Skeletal muscle satellite cell (primary cell): ENCODE results near the gene RIN1. TPM values are rescaled to one million over a fixed set of nuclear protein-coding genes. Genes with fewer than 3 reads are reported as not detected.
"Not testable (repeated sequence)": the region's sequence is repeated elsewhere in the genome, so short reads cannot be mapped to it uniquely, and the experiment has no call there.

ENCODE experiments used
- H3K27me3 ChIP-seq: 2 replicates; pipeline ENCODE4 v1.7.0; 2013; ENCODE audit warnings: low read length; ENCODE audit not compliant: control insufficient read depth, insufficient read depth
- H3K36me3 ChIP-seq: 2 replicates; pipeline ENCODE4 v1.7.0; 2013; ENCODE audit warnings: mild to moderate bottlenecking, control low read depth, low read length; ENCODE audit not compliant: insufficient read depth
- H3K4me1 ChIP-seq: 2 replicates; pipeline ENCODE4 v1.7.0; 2013; ENCODE audit warnings: low read length; ENCODE audit not compliant: control insufficient read depth, insufficient read depth
- H3K4me2 ChIP-seq: 2 replicates; pipeline ENCODE4 v1.7.0; 2013; ENCODE audit warnings: mild to moderate bottlenecking, low read length
- H3K4me3 ChIP-seq: 2 replicates; pipeline ENCODE4 v1.7.0; 2013; ENCODE audit warnings: low read length
- H3K9ac ChIP-seq: 2 replicates; pipeline ENCODE4 v1.7.0; 2013; ENCODE audit warnings: mild to moderate bottlenecking, low read depth, low read length, moderate library complexity
- H3K9me3 ChIP-seq: replicated peaks from 2 replicates; pipeline ENCODE4 v1.7.0; 2013; ENCODE audit warnings: mild to moderate bottlenecking, control low read depth, low read length
- total RNA-seq: library from RNA; depleted of rRNA; stranded (reverse); fragments of >200 nt; gene quantifications from 2 replicates; pipeline ENCODE4 v1.2.3, GENCODE V29; 2012; rRNA removed

Gene RIN1
- total RNA-seq: 45.1 and 55.7 TPM in 2 replicates

- H3K4me2 ChIP-seq: peak within 1 kb of the TSS; percentile 97
- H3K9me3 ChIP-seq: no peaks in the 10 kb centered on the region
- peak within 1 kb of the TSS; percentile 86 for H3K4me3 ChIP-seq
- no peaks in the 10 kb centered on the region for H3K27me3 ChIP-seq
- peak within 1 kb of the TSS; percentile 96 for H3K9ac ChIP-seq
- H3K36me3 ChIP-seq: peaks cover 57% of the 10 kb centered on the region
- peaks cover 36% of the 10 kb centered on the region for H3K4me1 ChIP-seq
These were observed at the start of gene RIN1 for GRCh38 chr11:66336234-66337102. RIN1 (minus strand) TSS chr11:66336434; CDS start chr11:66336402, 32 bp downstream.

- H3K4me3 ChIP-seq, H3K9me3 ChIP-seq: not testable (repeated sequence)
These were observed 48.1 kb upstream of the RIN1 start for GRCh38 chr11:66384316-66384715.

GRCh38 chr11:66380264-66380663, 44.0 kb upstream of the RIN1 start:
- not testable (repeated sequence) for H3K36me3 ChIP-seq, H3K9me3 ChIP-seq, H3K27me3 ChIP-seq, H3K4me3 ChIP-seq, H3K4me2 ChIP-seq, H3K4me1 ChIP-seq, H3K9ac ChIP-seq

More at GRCh38 chr11:66384316-66384715, 48.1 kb upstream of the RIN1 start:
- not testable (repeated sequence) for H3K4me2 ChIP-seq, H3K27me3 ChIP-seq, H3K36me3 ChIP-seq, H3K4me1 ChIP-seq, H3K9ac ChIP-seq

DNA sequence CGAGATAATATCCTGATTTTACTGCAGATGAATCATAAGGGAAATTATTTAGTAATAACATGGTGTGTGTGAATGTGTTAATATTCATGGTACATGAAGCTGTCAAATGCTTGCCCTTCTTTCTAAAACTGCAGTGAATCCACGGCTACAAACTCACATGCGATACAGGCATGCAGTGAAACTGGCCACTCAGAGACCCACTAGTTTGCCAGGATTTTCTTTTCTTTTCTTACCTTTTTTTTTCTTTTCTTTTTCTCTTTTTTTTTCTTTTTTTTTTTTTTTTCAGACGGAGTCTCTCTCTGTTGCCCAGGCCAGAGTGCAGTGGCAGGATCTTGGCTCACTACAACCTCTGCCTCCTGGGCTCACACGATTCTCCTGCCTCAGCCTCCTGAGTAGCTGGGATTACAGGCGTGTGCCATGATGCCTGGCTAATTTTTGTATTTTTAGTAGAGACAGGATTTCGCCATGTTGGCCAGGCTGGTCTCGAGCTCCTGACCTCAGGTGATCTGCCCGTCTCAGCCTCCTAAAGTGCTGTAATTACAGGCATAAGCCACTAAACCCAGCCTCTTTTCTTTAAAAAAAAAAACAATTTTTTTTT, 37.6 kb upstream of the RIN1 start:
- peaks cover 25% of the 10 kb centered on the region for H3K4me1 ChIP-seq
- H3K4me2 ChIP-seq, H3K9me3 ChIP-seq, H3K9ac ChIP-seq, H3K36me3 ChIP-seq, H3K4me3 ChIP-seq: not testable (repeated sequence)
- H3K27me3 ChIP-seq: peaks cover 28% of the 10 kb centered on the region

DNA sequence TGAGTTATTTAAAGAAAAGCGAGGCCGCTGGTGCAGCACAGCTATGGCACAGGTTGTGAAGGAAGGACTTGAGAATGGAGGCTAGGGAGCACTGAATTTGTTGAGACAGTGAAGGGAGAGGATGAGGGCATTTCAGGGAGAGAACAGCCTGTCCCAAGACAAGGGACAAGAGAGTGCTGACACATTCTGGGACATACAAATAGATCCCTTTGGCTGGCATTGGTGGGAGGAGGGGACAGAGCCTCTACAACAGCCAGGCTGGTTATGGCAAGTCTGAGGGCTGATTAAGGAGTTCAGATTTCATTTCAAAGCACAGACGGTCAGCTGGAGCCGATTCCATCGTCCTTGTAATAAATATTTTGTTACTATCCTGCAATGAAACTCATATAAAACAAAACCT, 37.0 kb upstream of the RIN1 start:
- no peak overlapping the region for H3K4me2 ChIP-seq
- H3K4me3 ChIP-seq: no peak overlapping the region
- H3K4me1 ChIP-seq: peaks cover 25% of the 10 kb centered on the region
- no peaks in the 10 kb centered on the region for H3K9me3 ChIP-seq
- H3K9ac ChIP-seq: no peak overlapping the region
- H3K27me3 ChIP-seq: peaks cover 33% of the 10 kb centered on the region
- no peaks in the 10 kb centered on the region for H3K36me3 ChIP-seq

GRCh38 chr11:66371627-66372415, 35.6 kb upstream of the RIN1 start, which contains the start of gene SLC29A2:
SLC29A2 (minus strand) TSS chr11:66371760; CDS start chr11:66371591, 169 bp downstream.
- H3K4me3 ChIP-seq: peak within 1 kb of the TSS; percentile 58
- peaks cover 39% of the 10 kb centered on the region for H3K27me3 ChIP-seq
- H3K9ac ChIP-seq: no peak within 1 kb of the TSS

DNA sequence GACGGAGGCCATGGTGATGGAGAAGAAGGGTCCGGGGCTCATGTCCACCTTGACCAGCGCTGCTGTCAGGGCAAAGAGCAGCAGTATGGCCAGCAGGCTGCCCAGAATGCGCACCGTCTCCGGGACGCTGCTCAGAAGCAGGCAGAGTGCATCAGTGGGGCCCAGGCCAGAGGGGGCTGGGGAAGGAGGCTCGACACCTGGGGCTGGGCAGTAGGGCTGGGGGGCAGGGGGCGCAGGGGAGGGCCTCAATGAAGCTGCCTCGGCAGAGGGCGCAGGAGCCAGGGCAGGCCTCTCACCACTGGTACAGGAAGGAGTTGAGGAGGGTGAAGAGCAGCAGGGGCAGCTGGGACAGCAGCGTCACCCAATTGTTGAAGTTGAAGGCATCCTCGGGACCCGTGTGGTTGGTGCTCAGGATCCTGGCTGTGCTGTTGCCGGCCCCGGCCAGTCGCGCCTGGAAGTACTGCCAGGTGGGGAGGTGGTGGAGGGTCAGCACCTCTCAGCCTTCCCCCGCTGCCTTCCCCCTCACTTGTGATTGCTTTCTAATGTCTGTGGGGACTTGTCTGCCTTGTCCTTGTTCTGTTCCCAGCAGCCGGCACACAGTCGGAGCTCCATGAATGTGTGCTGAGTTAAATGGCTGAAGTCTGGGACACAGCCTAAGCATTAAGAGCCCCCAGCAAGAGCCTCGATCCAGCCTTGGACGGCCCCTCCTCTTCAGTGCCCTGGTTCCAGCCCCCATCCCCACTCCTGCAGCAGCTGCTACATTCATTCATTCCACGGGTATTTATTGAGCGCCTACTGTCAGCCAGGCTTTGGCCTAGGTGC, 33.0 kb upstream of the RIN1 start:
- H3K36me3 ChIP-seq: no peaks in the 10 kb centered on the region
- H3K4me1 ChIP-seq: peaks cover 25% of the 10 kb centered on the region
- H3K4me2 ChIP-seq: no peak overlapping the region
- H3K9ac ChIP-seq: no peak overlapping the region
- no peaks in the 10 kb centered on the region for H3K9me3 ChIP-seq
- no peak overlapping the region for H3K4me3 ChIP-seq
- H3K27me3 ChIP-seq: peaks cover 39% of the 10 kb centered on the region

More at GRCh38 chr11:66371627-66372415, 35.6 kb upstream of the RIN1 start, which contains the start of gene SLC29A2:
- peak within 1 kb of the TSS; percentile 85 for H3K4me2 ChIP-seq
- no peaks in the 10 kb centered on the region for H3K36me3 ChIP-seq
- H3K4me1 ChIP-seq: peaks cover 25% of the 10 kb centered on the region
- no peaks in the 10 kb centered on the region for H3K9me3 ChIP-seq

- Histone ChIP-seq H3K9me3 (no peaks in the 10 kb centered on the region), H3K9ac (no peak overlapping the region), H3K27me3 (peaks cover 37% of the 10 kb centered on the region), H3K36me3 (no peaks in the 10 kb centered on the region), H3K4me3 (no peak overlapping the region), H3K4me1 (peaks cover 25% of the 10 kb centered on the region), H3K4me2 (no peak overlapping the region)
These were observed 32.2 kb upstream of the RIN1 start for GRCh38 chr11:66368484-66368883.

DNA sequence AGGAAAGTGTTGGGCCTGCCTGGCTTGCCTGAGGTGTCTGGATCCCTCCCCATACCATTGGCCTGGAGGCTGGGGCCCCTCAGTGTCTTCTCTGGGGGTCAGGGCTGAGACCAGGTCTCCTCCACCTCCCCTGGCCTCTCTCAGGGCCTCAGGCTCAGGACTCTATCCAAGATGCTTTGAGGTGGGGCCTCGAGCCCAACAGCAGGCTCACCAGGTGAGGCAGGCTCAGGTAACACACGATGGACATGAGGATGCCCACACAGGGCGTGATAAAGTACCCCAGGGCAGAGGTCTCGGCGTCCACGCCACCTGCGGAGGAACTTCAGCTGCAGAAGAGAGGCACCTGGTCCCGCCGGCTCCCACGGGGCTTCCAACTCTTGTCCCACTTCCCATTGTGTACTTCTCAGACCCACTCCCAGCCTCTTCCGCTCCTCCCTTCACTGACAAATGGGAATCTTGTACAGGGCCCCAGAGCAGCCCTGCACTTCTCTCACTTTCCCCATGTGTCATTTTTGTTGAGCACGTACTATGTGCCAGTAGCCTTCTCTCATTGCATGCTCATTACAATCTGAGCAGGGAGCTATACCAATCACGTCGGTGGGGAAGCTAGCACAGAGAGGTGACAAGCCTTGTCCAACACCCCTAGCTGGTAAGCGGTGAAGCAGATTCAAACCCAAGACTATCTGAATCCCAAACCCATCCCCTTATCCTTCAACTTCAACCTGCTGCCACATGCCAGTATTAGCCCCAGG, 31.5 kb upstream of the RIN1 start:
- peaks cover 29% of the 10 kb centered on the region for H3K27me3 ChIP-seq
- no peak overlapping the region for H3K9ac ChIP-seq
- H3K4me2 ChIP-seq: no peak overlapping the region
- H3K4me1 ChIP-seq: peaks cover 25% of the 10 kb centered on the region
- H3K9me3 ChIP-seq: no peaks in the 10 kb centered on the region
- H3K36me3 ChIP-seq: no peaks in the 10 kb centered on the region
- no peak overlapping the region for H3K4me3 ChIP-seq

DNA sequence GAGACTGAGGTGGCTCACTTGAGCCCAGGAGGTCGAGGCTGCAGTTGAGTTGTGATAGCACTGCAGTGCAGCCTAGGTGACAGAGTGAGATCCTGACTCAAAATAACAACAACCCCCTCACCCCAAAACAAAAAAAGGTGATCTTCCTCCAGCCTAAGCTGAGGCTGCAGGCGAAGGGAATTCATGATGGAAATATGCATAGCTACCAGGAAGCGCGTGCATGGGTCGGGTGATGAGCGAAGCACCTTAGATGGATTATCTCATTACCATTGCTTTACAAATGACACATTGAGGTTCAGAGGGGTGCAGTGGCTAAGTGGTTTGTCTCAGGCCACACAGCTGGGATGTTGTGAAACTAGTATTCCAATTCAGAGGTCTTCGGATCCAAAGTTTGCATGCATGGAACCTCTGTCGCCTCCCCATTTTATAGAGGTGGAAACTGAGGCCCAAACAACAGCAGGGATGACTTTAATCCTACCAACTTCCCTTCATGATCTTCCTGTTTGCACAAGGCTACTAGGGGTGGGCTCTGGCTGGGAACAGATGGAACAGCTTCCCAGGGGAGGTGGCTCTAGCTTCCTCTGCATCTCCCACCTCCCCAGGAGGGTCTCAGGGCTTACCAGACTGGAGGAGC, 30.7 kb upstream of the RIN1 start:
- no peak overlapping the region for H3K4me3 ChIP-seq
- H3K9me3 ChIP-seq: no peaks in the 10 kb centered on the region
- no peak overlapping the region for H3K9ac ChIP-seq
- H3K27me3 ChIP-seq: peaks cover 21% of the 10 kb centered on the region
- H3K36me3 ChIP-seq: no peaks in the 10 kb centered on the region
- H3K4me1 ChIP-seq: peaks cover 20% of the 10 kb centered on the region
- H3K4me2 ChIP-seq: no peak overlapping the region
